HG02610 (cell line): ENCODE measurements around the gene NUBP1.
"Not testable (repeated sequence)": the region's sequence is repeated elsewhere in the genome, so short reads cannot be mapped to it uniquely, and the experiment has no call there.

Experiments used
- ATAC-seq: cut with Tn5 transposase; IDR thresholded peaks from one replicate; pipeline ENCODE4 v1.9.1; 2021; ENCODE audit warnings: mild to moderate bottlenecking, moderate library complexity; ENCODE audit not compliant: unreplicated experiment

The NUBP1 gene

DNA sequence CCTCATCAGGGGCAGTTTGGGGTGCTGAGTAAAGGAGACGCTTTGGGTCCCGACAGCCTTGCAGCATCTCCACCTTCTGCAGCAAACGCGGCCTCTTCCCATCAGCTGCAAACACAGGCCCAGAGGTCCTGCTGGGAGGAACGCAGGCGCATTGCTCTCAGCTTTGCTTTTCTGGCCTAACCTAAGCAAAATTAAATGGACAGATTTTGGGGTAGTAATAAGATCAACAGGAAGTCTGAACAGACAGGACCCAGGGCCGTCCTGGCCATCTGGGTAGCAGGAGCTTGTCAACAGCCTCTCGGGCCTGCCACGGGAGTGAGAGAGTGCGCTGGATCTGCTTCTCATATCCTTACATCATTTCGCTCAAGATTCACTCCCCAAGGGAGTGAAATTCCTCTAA, 7.2 kb downstream of the NUBP1 start:
- ATAC-seq, result no peak

DNA sequence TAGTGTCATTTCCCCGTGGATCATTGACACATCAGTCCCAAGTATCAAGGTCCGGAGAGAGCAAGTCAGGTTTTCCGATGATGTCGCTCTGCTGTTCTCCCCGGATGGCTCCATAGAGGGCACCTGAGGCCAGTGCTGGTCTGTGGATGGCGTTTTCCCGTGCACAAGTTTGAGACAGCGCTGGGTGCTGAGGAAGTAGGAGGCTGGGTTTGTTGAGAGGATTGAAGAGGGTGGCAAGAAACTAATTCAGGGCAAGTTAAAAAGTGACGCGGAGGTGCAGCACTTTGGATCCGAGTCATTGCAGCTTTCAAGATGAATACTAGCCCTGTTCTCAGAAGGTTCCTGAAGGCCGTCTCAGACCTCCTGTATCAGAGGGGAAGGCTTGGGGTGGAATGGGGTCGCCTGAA, 7.7 kb downstream of the NUBP1 start:
- ATAC-seq, result peak; percentile 41

DNA sequence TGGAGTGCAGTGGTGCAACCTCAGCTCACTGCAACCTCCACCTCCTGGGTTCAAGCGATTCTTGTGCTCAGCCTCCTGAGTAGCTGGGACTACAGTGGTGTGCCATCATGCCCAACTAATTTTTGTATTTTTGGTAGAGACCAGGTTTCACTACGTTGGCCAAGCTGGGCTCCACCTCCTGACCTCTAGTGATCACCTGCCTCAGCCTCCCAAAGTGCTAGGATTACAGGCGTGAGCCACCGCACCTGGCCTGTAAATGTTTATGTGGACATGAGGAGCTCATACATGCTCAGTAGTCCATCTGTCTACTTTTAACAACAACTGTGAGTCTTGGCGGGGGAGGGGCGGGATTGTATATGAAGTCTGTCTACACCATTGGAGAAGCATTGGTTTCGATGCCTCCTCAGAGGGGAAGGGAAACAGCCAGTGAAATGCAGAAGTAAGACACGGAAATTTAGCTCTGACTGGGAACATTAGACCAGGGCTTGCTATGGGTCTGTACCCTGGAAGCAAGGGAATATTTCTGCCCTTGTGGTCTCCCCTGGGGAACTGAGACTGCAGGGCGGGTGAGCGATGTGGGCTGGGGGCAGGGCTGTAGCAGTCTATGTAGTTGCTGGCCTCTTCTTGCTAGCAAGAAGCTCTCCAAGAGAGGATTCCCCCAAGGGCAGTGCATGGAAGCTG, 9.3 kb downstream of the NUBP1 start:
- peak; percentile 74 for ATAC-seq

DNA sequence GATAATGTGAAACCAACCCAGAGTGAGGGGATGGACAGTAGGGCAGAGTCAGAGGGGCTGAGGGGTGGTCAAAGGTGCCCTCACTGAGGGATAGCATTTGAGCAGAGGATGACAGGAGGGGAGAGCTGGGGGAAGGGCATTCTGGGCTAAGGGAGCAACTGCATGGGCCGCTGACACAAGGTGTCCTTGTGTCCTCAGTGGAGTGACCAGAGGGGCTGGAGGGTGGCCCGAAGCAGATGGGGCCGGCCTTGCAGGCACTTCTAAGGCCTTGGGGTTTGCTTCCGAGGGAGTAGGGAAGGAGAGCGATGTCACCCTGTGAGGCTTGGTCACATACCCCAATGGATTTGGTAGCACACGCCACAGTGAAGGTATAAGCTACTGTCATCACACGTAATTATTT, 10.0 kb downstream of the NUBP1 start:
- ATAC-seq, result no peak

DNA sequence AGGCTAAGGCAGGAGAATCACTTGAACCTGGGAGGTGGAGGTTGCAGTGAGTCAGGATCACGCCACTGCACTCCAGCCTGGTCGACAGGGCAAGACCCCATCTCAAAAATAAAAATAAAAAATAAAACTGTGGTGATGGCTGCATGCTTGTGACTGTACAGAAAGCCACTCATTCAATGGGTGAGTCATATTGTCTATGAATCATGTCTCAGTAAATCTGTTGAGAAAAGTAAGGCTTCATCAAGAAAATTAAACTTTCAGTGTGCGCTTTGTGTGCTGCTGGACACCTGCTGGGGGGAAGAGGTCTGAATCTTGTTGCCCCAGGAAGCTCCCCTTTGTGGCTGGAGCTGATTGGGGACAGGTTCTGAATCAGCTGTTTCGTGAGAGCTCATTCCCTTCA, 11.3 kb downstream of the NUBP1 start:
- no peak for ATAC-seq

DNA sequence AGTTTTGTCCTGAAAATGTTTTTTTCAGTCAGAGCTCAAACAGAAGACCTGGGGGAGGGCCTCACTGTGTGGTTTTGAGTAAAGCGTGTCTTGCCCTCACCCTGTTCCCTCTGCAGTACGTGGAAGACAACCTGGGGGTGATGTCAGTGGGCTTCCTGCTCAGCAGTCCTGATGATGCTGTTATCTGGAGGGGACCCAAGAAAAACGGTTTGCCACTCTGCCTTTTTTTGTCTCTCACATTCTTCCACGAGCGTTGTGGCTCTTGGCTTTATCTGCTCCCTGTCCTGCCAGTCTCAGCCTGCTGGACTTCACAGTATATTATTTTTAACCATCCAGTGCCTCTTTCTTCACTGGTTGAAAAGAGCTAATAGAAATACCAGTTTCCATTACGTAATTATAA, 12.9 kb downstream of the NUBP1 start:
- no peak for ATAC-seq

DNA sequence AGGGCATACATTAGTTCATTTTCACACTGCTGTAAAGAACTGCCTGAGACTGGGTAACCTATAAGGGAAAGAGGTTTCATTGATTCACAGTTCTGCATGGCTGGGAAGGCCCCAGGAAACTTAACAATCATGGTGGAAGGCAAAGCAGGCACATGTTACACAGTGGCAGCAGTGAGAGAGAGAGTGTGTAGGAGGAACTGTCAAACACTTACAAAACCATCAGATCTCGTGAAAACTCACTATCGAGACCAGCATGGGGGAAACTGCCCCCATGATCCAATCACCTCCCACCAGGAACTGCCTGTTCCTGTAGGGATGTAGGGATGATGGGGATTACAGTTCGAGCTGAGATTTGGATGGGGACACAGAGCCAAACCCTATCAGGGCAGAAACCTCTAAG, 17.2 kb downstream of the NUBP1 start:
- no peak for ATAC-seq

DNA sequence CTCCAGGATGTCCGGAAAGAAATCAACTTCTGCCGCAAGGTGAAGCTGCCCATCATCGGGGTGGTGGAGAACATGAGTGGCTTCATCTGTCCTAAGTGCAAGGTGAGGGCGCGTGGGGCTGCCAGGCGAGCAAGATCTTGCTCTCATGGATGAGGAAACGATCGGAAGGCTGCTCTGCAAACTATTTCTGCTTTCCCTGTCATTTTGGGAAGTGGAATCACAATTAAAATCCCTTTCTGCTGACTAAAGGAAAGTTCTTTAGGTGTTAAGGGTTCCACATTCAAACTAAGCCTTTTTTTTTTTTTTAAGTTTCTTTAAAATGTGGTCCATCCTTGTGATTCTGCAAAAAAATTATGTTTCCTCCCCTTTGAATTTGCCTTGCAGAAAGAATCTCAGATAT, 17.7 kb downstream of the NUBP1 start:
- no peak for ATAC-seq

DNA sequence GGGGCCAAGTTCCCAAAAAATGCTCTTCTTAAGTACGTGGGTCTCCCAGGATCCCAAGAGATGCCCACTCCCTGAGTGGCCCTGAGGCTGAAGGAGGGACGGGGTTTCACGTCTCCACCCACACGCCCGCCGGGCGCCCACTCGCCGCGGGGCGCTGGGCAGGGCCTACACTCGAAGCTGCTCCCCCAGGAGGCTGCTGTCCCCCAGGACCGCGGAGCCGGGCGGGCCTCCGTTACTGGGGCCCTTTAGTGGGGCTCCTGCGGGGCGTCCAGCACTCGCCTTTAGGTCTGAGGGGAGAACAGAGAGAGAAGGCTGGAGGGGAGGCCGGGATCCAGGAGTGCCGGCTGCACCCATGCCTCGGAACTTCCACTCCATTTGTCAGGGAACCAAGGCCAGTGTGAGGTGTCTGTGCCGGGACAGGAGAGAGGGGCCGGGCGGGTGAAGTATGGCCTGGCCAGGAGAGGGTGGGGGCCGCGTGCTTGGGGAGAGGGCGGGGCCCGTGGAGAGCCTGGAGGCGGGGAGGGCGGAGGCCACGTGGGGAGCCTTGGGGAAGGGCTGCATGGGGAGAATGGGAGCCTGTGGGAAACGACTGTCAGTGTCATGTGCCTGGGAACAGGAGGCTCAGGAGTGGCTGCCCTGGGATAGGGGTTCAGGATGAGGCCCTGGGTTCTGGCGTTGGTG, 18.8 kb downstream of the NUBP1 start:
- ATAC-seq, result no peak

DNA sequence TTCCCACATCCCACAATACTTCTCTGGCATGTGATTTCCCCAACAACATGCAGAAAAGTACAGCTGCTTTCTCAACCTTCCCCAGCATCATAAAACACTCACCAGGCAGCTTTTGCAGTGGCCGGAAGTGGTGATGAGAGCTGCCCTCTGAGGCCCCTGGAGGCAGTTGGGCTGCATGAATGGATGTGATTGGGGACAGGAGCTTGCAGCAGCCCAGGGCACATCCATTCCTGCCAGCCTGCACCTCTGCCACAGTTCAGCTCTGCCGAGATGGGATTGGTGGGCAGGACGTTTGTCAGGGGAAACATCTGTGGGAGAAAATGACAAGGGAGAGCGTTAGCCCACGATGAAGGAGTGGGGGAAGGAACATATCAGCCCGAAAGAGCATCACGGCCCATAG, 19.8 kb downstream of the NUBP1 start:
- no peak for ATAC-seq

DNA sequence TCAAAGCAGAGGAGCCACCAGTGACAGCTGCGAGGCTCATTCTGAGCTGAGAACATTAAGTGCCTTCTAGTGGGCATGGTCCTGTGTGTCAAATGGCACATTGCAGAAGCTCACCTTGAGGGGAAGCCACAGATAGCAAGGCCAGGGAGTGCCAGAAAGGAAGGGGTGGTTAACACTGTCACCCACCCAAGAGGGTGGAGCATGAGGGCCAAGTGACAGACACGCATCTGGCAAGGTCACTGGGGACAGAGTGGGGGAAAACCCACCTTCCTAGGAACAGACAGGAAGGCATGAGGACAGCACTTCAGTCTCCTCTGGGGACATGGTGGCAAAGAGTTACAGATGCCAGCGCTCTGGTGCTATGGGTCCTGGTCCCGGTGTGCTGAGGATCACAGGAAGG, 22.1 kb downstream of the NUBP1 start:
- peak; percentile 81 for ATAC-seq

DNA sequence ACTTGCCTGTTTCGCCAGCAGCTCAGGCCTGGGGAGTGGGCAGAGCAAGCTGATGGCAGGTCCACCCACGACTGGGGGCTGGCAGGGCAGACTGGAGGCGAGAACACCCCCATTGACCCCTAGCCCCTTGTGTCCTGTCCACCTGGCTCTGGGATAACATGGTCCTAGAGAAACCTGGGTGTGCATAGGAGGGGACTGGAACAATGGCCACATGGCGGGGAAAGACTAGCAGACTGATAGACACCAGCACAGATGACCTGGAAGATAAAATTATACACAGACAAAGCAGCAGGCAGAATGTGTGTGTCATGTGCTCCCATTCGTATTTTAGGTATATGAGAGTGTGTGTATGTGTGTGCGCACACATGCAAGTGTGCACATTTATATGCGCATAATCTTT, 23.5 kb downstream of the NUBP1 start:
- ATAC-seq, result no peak

DNA sequence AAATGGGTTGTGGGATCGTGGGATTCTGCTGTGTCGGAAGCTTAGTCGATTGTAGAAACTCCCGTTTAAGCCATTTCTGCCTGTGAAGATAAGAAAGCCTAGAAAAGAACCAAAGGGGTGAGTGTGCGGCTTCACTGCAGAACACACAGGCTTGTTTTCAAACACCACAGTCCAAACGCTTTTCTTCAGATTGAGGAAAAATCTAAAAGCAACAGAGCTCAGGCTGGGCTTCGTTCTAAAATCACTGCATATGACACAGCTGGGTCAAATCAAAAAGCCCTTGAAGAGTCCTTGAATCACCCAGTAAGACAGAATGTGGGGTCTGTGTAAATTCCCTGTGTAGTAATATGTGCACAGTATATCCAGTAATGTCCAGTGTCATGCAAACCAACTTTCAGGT, 25.7 kb downstream of the NUBP1 start:
- no peak for ATAC-seq

DNA sequence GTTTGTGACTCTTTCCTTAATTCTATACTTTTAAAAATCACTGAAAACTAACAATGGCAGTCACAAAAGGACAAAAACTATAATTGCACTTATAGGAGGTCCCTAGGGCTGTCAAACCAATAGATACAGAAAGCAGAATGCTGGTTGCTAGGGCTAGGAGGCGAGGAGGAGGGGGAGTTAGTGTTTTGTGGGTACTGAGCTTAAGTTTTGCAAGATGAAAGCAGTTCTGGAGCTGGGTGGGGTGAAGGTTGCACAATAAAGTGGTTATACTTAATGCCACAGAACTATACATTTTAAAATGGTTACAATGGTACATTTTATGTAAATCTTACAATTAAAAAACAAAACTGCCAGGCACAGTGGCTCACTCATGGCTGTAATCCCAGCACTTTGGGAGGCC, 27.3 kb downstream of the NUBP1 start:
- ATAC-seq, result no peak

DNA sequence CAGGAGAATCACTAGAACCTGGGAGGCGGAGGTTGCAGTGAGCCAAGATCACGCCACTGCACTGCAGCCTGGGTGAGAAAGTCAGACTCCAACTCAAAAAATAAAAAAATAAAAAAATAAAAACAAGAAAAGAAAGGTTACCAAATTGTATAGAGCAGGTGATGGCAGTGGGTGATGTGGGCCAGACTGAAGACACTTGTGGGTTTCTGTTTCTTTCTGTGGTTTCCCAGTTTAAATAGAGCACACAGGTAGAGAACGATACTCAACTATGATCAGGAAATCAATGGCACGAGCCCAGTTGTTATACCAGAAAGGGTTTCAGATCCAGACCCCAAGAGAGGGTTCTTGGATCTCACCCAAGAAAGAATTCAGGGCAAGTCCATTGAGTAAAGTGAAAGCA, 32.6 kb downstream of the NUBP1 start:
- ATAC-seq, result peak; percentile 64

DNA sequence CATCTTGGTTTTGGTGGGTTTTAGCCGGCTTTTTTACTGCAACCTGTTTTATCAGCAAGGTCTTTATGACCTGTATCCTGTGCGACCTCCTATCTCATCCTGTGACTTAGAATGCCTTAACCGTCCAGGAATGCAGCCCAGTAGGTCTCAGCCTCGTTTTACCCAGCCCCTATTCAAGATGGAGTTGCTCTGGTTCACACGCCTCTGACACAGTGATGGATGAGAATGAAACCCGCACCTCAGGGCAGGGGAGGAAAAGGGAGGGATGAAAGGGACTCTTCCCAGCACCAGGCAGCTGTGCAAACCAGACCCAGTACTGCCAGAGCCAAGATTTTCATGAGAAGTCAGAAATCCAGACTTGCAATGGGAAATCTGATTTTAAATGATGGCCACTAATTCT, 33.3 kb downstream of the NUBP1 start:
- ATAC-seq, result not testable (repeated sequence)

DNA sequence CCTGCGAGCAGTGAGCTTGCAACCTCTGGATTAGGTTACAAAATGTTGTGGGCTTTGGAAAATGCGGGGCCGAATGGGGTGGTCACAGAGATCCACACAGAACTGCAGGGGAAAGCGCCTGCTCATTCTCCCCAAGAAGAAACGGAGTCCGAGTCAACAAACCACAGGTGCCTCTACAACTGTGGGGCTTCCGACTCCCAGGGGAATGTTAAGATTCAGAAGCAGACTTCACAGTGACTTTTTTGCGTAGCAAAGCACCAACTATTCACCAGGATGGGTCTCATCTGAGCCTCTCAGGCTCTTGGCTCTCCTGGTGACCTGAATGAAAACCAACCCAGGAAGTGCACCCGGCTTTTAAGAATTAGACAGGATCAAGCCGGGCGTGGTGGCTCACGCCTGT, 33.7 kb downstream of the NUBP1 start:
- ATAC-seq, result no peak

DNA sequence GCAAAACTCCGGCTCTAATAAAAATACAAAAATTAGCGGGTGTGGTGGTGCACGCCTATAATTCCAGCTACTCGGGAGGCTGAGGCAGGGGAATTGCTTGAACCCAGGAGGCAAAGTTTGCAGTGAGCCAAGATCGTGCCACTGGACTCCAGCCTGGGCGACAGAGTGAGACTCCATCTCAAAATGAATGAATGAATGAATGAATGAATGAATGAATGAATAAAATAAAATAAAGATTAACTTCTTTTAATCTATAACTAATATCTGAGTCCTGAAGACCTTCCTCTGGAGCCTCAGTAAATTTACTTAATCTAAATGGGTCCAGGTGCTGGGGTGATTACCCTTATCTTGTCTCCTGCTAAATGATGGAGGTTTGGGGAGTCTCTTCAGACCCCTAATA, 36.3 kb downstream of the NUBP1 start:
- ATAC-seq, result not testable (repeated sequence)

DNA sequence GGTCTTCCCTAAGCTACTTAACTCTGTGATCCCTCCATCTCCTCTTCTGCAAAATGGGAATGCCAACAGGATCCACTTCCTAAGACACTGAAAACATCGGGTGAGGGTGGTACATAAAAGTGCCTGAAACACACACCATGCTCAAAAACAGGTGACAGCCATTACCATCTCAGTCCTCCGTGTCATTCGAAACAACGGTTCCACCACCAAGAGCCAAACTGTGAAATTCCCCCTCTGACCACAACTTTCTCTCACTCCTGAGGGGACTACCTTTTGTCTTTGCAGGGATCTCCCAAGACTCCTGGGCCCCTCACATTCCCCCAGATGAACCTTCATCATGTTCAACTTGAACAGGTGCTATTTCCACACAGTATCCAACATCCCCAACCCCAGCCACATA, 37.0 kb downstream of the NUBP1 start:
- ATAC-seq, result peak; percentile 61

DNA sequence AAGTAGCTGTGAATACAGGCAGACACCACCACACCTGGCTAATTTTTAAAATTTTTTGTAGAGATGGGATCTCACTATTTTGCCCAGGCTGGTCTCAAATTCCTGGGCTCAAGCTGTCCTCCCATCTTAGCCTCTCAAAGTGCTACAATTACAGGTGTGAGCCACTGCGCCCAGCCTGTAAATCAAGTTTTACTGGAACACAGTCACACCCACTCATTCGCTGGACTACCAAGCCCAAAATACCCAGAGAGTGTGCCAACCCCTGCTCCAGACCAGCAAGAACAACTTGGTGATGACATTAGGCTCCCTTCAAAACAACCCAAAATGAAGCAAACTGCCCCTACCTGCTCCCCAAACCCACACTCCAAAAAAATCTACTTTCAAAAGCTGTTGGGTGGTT, 39.0 kb downstream of the NUBP1 start:
- ATAC-seq, result no peak

DNA sequence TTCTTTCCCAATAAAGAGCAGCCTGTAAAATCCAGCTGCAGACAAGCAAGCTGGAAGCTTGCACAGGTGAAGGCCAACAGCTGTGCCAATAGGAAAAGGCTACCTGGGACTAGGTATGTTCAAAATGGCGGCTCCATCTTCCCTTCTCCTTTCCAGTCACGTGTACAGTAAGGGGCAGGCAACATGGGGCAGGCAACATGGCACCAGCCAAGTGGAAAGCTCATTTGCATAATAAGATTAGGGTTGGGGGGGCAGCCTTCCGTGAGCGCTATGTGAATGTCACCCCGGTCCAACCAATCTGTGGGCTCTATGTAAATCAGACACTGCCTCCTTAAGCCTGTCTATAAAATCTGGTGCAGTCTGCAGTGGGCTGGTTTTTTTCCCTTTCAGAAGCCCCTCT, 43.7 kb downstream of the NUBP1 start:
- ATAC-seq, result no peak

DNA sequence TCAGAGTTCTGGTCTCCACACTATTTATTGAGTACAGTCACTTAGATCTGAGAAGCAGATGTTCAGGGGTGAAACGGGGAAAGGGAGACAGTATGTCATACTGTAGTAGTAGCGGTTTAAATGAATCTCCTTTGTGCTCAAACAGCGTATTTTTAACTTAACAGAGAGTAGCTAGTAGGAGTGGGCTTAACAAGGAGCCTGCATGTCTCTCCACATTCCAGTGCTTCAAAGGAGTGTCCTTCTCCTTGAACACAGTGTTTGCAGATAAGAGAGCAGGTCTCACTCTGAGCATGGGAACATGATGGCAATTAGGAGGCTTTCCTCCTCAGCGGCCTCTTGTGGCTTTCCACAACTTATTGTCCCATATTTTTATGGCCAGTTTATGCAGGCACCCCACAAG, 45.0 kb downstream of the NUBP1 start:
- ATAC-seq, result not testable (repeated sequence)

DNA sequence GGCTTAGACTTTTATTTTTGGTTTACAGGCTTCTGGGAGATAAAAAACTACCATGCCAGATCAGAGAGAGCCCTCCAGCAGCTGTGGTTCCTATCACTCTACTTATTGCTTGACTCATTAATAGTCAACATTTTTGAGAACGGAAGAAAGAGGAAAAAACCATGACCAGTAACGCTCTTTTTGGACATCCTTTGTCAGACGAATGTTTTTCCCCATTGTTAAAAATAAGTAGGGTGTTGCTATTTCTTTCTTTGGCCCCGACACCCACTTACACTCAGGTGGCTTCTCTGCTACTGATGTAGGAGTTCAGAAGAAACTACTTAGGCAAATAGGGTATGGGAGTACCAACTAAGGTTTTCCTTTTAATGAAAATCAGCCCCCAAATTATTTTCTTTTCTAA, 47.4 kb downstream of the NUBP1 start:
- peak; percentile 78 for ATAC-seq
